Endothelial cell of umbilical vein (primary cell): ENCODE results near the gene LENG9. TPM values are rescaled to one million over a fixed set of nuclear protein-coding genes. Genes with fewer than 3 reads are reported as not detected.

Experiments
- BruUV-seq: library from RNA; stranded (reverse); fragments of 400-500 nt; replicated peaks from 2 replicates; lab custom pipeline; 2021; lab: Mats Ljungman, UMichigan
- CTCF ChIA-PET: fragments of 300-600, 350-600 bp; sonication (Branson Sonifier 250); formaldehyde crosslinking; loops from one replicate; lab custom pipeline; 2021; ENCODE audit warnings: antibody characterized with exemption, inconsistent platforms; lab: Charles Lee
- POLR2A ChIA-PET: fragments of 300-600, 350-600 bp; sonication (Branson Sonifier 250); formaldehyde crosslinking; loops from one replicate; lab custom pipeline; 2021; ENCODE audit warnings: antibody characterized with exemption, inconsistent platforms; lab: Charles Lee
- DNase-seq: peaks from one replicate; pipeline ENCODE4 v3.0.0-alpha.2; 2011; ENCODE audit warnings: low read depth, low spot score
- FAIRE-seq: peaks from 2 replicates; lab custom pipeline; 2011; peaks lifted over from hg19 to GRCh38; lab: Jason Lieb, UNC
- H2AFZ ChIP-seq: 2 replicates; pipeline ENCODE4 v1.6.0; 2012; ENCODE audit warnings: low read depth, low read length, control low read depth, inconsistent platforms
- H3K27ac ChIP-seq: 2 replicates; pipeline ENCODE4 v1.5.1; 2011; ENCODE audit warnings: low read depth, mild to moderate bottlenecking, control low read depth, low read length, moderate library complexity; ENCODE audit not compliant: insufficient read depth
- H3K27me3 ChIP-seq, 2 experiments: 2 replicates each; pipeline versions ENCODE4 v1.6.0 to v1.6.1; 2011; ENCODE audit warnings: low read length in 2 of 2, mixed read lengths in 1 of 2; ENCODE audit not compliant: control insufficient read depth in 2 of 2, insufficient read depth in 2 of 2
- H3K36me3 ChIP-seq, 2 experiments: 2 replicates in 1 of 2; 3 replicates in 1 of 2; pipeline ENCODE4 v1.5.1; 2011; ENCODE audit warnings: low read length in 2 of 2, mild to moderate bottlenecking in 1 of 2, moderate library complexity in 1 of 2; ENCODE audit not compliant: control insufficient read depth in 2 of 2, insufficient read depth in 2 of 2; ENCODE audit errors: extremely low read depth in 1 of 2
- H3K4me1 ChIP-seq: 3 replicates; pipeline ENCODE4 v1.5.1; 2011; ENCODE audit warnings: mild to moderate bottlenecking, low read length; ENCODE audit not compliant: control insufficient read depth, insufficient read depth; ENCODE audit errors: extremely low read depth
- H3K4me2 ChIP-seq: 2 replicates; pipeline ENCODE4 v1.6.1; 2011; ENCODE audit warnings: low read length, control low read depth, mixed read lengths; ENCODE audit not compliant: insufficient read depth
- H3K4me3 ChIP-seq, 3 experiments: fragments of 200-600 bp in 1 of 3; sonication (generic), shearing (Covaris generic) in 1 of 3; replicated peaks in 1 of 3; 2 replicates each; pipeline ENCODE4 v1.5.1; 2011 to 2016; ENCODE audit warnings: control low read depth in 3 of 3, low read length in 3 of 3, mild to moderate bottlenecking in 2 of 3, inconsistent platforms in 1 of 3, low read depth in 1 of 3, moderate library complexity in 1 of 3; ENCODE audit not compliant: insufficient read depth in 1 of 3
- H3K79me2 ChIP-seq: 2 replicates; pipeline ENCODE4 v1.6.0; 2012; ENCODE audit warnings: low read length, inconsistent platforms; ENCODE audit not compliant: control insufficient read depth, insufficient read depth
- H3K9ac ChIP-seq: replicated peaks from 2 replicates; pipeline ENCODE3; 2011; ENCODE audit warnings: low read length, control low read depth; ENCODE audit not compliant: insufficient read depth; ENCODE audit errors: extremely low read depth
- H3K9me1 ChIP-seq: replicated peaks from 3 replicates; pipeline ENCODE4 v1.6.0; 2011; ENCODE audit warnings: mild to moderate bottlenecking, low read length; ENCODE audit not compliant: control insufficient read depth, insufficient read depth; ENCODE audit errors: extremely low read depth
- H3K9me3 ChIP-seq: replicated peaks from 2 replicates; pipeline ENCODE4 v1.5.1; 2012; ENCODE audit warnings: low read length, inconsistent platforms; ENCODE audit not compliant: control insufficient read depth, insufficient read depth
- H4K20me1 ChIP-seq: replicated peaks from 2 replicates; pipeline ENCODE3; 2011; ENCODE audit warnings: mild to moderate bottlenecking, low read length; ENCODE audit not compliant: control insufficient read depth, insufficient read depth; ENCODE audit errors: extremely low read depth
- EZH2 ChIP-seq: IDR thresholded peaks from 2 replicates; pipeline ENCODE4 v1.6.1; 2012; ENCODE audit warnings: borderline replicate concordance, low read depth, mild to moderate bottlenecking, moderate library complexity, low read length, inconsistent platforms; ENCODE audit not compliant: severe bottlenecking
- FOS ChIP-seq: IDR thresholded peaks from 2 replicates; pipeline ENCODE4 v1.6.1; 2011; ENCODE audit warnings: mild to moderate bottlenecking, low read length, moderate library complexity, borderline replicate concordance; ENCODE audit not compliant: insufficient read depth
- GATA2 ChIP-seq: IDR thresholded peaks from 2 replicates; pipeline ENCODE4 v1.7.0; 2011; ENCODE audit warnings: low read depth, mild to moderate bottlenecking, moderate library complexity, mixed read lengths, low read length; ENCODE audit not compliant: insufficient read length, insufficient read depth
- JUN ChIP-seq: IDR thresholded peaks from 2 replicates; pipeline ENCODE4 v1.6.1; 2011; ENCODE audit warnings: borderline replicate concordance, low read depth; ENCODE audit not compliant: insufficient read length, insufficient read depth
- MYC ChIP-seq: IDR thresholded peaks from one replicate; pipeline ENCODE4 v1.6.1; 2011; ENCODE audit warnings: mild to moderate bottlenecking, low read depth, low read length
- POLR2A ChIP-seq: IDR thresholded peaks from 2 replicates; pipeline ENCODE4 v1.6.1; 2012; ENCODE audit warnings: low read depth, mild to moderate bottlenecking, control low read depth, low read length
- POLR2AphosphoS5 ChIP-seq: IDR thresholded peaks from 2 replicates; pipeline ENCODE4 v1.6.1; 2012; ENCODE audit warnings: low read depth, mild to moderate bottlenecking, control low read depth, low read length, moderate library complexity; ENCODE audit not compliant: insufficient read depth
- dilution Hi-C: fragments of 300-500 bp; cut with MboI; formaldehyde crosslinking; loops from one replicate; pipeline ENCODE4 v1.15.0; 2019; ENCODE audit warnings: low sequenced_read_pairs; ENCODE audit not compliant: extremely low pct_ligation_motif_present
- intact Hi-C: fragments of 100-400 bp; cut with micrococcal nuclease; formaldehyde crosslinking; loops from one replicate; pipeline ENCODE4 v1.10.0; 2022
- polyA plus RNA-seq, 4 experiments: library from polyadenylated mRNA; depleted of rRNA in 3 of 4; stranded (reverse) in 3 of 4; unstranded in 1 of 4; fragments of >200 nt; gene quantifications; 2 replicates each; pipeline versions ENCODE4 v1.2.1 to v1.2.3, GENCODE V29; 2011 to 2012; ENCODE audit warnings: missing spikeins in 1 of 4
- total RNA-seq: library from RNA; stranded (reverse); gene quantifications from 2 replicates; pipeline ENCODE4 v1.2.3, GENCODE V29; 2021
- TF ChIP-seq, protein P1 (sequence below): IDR thresholded peaks from 2 replicates; pipeline ENCODE4 v1.6.1; 2011; ENCODE audit not compliant: insufficient read depth, insufficient read length
- TF ChIP-seq, protein P2 (sequence below), 2 donors: IDR thresholded peaks; 1 replicate in 1 of 2; 2 replicates in 1 of 2; pipeline ENCODE4 v1.5.1; 2011; ENCODE audit warnings: low read length in 2 of 2, mild to moderate bottlenecking in 2 of 2, moderate library complexity in 2 of 2, control low read depth in 1 of 2, inconsistent platforms in 1 of 2, low read depth in 1 of 2; ENCODE audit not compliant: insufficient read depth in 1 of 2; ENCODE audit errors: extremely low read depth in 1 of 2

LENG9 gene
- total and polyA plus RNA-seq, 2 donors (not counting 3 experiments of a cell fraction or from before 2014, with no cell fraction given) = 0.97 to 2.8 TPM

DNA sequence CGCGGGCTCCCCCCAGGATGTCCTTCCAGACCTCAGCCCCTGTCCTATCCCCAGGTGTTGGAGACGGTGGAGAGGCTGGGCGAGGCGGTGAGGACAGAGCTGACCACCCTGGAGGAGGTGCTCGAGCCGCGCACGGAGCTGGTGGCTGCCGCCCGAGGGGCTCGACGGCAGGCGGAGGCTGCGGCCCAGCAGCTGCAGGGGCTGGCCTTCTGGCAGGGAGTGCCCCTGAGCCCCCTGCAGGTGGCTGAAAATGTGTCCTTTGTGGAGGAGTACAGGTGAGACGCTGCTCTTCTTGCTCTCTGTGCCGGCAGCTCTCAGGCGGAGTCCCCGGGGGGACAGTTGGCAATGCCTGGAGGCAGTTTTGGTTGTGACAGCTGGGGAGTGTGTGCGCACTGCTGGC lies 41.4 kb downstream of the LENG9 start:
- dilution Hi-C loops (no loop called here), intact Hi-C loops (no loop called here)
- H3K9me3 ChIP-seq = no peaks in the 10 kb centered on the region
- DNase-seq = no peak
- no peak overlapping the region for H2AFZ ChIP-seq
- ChIA-PET CTCF (interaction anchor here (1.3 kb wide), 1 partner anchor 31 kb away, joined by 4 read pairs; no protein-coding TSS in a partner anchor), POLR2A (no interaction called here)
- no peaks in the 10 kb centered on the region for H3K4me1 ChIP-seq
- peaks cover 24 to 29% of the 10 kb centered on the region in 2 experiments for H3K27me3 ChIP-seq
- no peaks in the 10 kb centered on the region for H3K79me2 ChIP-seq
- H3K9ac ChIP-seq = no peak overlapping the region
- no TSS peak for BruUV-seq
- FAIRE-seq = no peak
- no peak for TF ChIP-seq POLR2AphosphoS5
- TF ChIP-seq POLR2A = no peak
- no peak for TF ChIP-seq GATA2
- no peak for TF ChIP-seq JUN
- TF ChIP-seq MYC = no peak
- no peak for TF ChIP-seq EZH2
- no peak for TF ChIP-seq FOS
- TF ChIP-seq, protein P1, sequence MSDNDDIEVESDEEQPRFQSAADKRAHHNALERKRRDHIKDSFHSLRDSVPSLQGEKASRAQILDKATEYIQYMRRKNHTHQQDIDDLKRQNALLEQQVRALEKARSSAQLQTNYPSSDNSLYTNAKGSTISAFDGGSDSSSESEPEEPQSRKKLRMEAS = no peak
- no peaks in the 10 kb centered on the region for H3K9me1 ChIP-seq
- H3K4me3 ChIP-seq = no peak overlapping the region
- no peak overlapping the region for H3K4me2 ChIP-seq
- H3K27ac ChIP-seq = no peak overlapping the region
- H4K20me1 ChIP-seq = no peaks in the 10 kb centered on the region
- no peaks in the 10 kb centered on the region for H3K36me3 ChIP-seq

DNA sequence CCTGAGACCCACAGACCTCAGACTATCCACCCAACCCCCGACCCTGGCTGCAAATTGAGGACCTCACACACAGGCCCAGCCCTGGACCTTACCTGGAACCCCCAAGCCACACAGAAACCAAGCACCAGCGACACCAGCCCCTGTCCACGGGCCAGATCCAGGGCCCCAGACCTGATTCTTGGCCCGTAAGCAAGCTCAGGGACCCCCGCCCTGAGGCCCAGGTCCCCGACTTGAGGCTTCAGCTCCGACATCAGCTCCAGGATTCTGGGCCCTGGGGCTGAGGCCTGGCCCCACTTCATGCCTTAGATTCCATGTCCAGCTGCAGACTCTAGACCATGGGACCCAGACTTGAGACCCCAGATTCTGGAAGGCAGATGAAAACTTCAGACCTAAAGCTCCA lies 42.1 kb downstream of the LENG9 start:
- Histone ChIP-seq H3K9ac (no peak overlapping the region), H3K4me1 (no peaks in the 10 kb centered on the region), H4K20me1 (no peaks in the 10 kb centered on the region), H3K4me2 (no peak overlapping the region), H3K9me1 (no peaks in the 10 kb centered on the region), H3K79me2 (no peaks in the 10 kb centered on the region), H3K9me3 (no peaks in the 10 kb centered on the region), H3K27me3 (peaks cover 25 to 34% of the 10 kb centered on the region in 2 experiments), H2AFZ (no peak overlapping the region), H3K27ac (no peak overlapping the region), H3K36me3 (no peaks in the 10 kb centered on the region), H3K4me3 (no peak overlapping the region)
- POLR2A ChIA-PET = no interaction called here
- CTCF ChIA-PET = interaction anchor here (1.3 kb wide), 1 partner anchor 30 kb away, joined by 4 read pairs; no protein-coding TSS in a partner anchor
- dilution Hi-C loops = no loop called here
- DNase-seq = no peak
- BruUV-seq = no TSS peak
- FAIRE-seq = no peak
- intact Hi-C loops = no loop called here
- TF ChIP-seq POLR2A (no peak), EZH2 (no peak), JUN (no peak), POLR2AphosphoS5 (no peak), MYC (no peak), GATA2 (no peak), FOS (no peak)
- TF ChIP-seq, protein P1 = no peak
- TF ChIP-seq, protein P2, sequence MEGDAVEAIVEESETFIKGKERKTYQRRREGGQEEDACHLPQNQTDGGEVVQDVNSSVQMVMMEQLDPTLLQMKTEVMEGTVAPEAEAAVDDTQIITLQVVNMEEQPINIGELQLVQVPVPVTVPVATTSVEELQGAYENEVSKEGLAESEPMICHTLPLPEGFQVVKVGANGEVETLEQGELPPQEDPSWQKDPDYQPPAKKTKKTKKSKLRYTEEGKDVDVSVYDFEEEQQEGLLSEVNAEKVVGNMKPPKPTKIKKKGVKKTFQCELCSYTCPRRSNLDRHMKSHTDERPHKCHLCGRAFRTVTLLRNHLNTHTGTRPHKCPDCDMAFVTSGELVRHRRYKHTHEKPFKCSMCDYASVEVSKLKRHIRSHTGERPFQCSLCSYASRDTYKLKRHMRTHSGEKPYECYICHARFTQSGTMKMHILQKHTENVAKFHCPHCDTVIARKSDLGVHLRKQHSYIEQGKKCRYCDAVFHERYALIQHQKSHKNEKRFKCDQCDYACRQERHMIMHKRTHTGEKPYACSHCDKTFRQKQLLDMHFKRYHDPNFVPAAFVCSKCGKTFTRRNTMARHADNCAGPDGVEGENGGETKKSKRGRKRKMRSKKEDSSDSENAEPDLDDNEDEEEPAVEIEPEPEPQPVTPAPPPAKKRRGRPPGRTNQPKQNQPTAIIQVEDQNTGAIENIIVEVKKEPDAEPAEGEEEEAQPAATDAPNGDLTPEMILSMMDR (IDR thresholded peaks at IDR 0.05; ENCODE audit: extremely low read depth in 1 of 2, insufficient read depth in 1 of 2, low read depth in 1 of 2, low read length in 2 of 2) = no peak
